H1 (cell line): ENCODE data around the gene BCAR1. TPM values are rescaled to one million over a fixed set of nuclear protein-coding genes. Genes with fewer than 3 reads are reported as not detected.

Experiments used
- CTCF ChIA-PET: fragments of 300-600 bp; sonication (Branson Sonifier 250); formaldehyde crosslinking; loops from one replicate; lab custom pipeline; 2021; ENCODE audit not compliant: partially characterized antibody; lab: Charles Lee
- POLR2A ChIA-PET: fragments of 300-600 bp; sonication (Branson Sonifier 250); formaldehyde crosslinking; loops from one replicate; lab custom pipeline; 2021; ENCODE audit warnings: inconsistent platforms; ENCODE audit not compliant: partially characterized antibody; lab: Charles Lee
- DNase-seq, 2 experiments: peaks; one replicate each; pipeline versions ENCODE4 v3.0.0 to v3.0.0-alpha.2; 2010 to 2022; ENCODE audit warnings: low spot score in 2 of 2, low read depth in 1 of 2, mixed read lengths in 1 of 2
- FAIRE-seq: peaks from 2 replicates; lab custom pipeline; 2011; peaks lifted over from hg19 to GRCh38; lab: Jason Lieb, UNC
- H2AFZ ChIP-seq: 2 replicates; pipeline ENCODE4 v1.8.1; 2012; ENCODE audit warnings: low read length, inconsistent platforms
- H2AK5ac ChIP-seq: 2 replicates; pipeline ENCODE4 v1.6.1; 2013; ENCODE audit warnings: low read depth, low read length
- H2BK120ac ChIP-seq: replicated peaks from 2 replicates; pipeline ENCODE3; 2013; ENCODE audit warnings: low read depth, low read length, inconsistent platforms
- H2BK12ac ChIP-seq: 2 replicates; pipeline ENCODE4 v1.6.1; 2013; ENCODE audit warnings: low read depth, low read length
- H2BK15ac ChIP-seq: 2 replicates; pipeline ENCODE4 v1.6.1; 2013; ENCODE audit warnings: low read length
- H2BK20ac ChIP-seq: 2 replicates; pipeline ENCODE4 v1.6.1; 2013; ENCODE audit warnings: low read length
- H2BK5ac ChIP-seq: 2 replicates; pipeline ENCODE4 v1.6.1; 2013; ENCODE audit warnings: low read depth, low read length
- H3K14ac ChIP-seq: 2 replicates; pipeline ENCODE4 v1.6.1; 2013; ENCODE audit warnings: inconsistent platforms; ENCODE audit not compliant: insufficient read length
- H3K18ac ChIP-seq: 2 replicates; pipeline ENCODE4 v1.6.1; 2013; ENCODE audit warnings: low read length; ENCODE audit errors: extremely low read depth
- H3K23ac ChIP-seq: 2 replicates; pipeline ENCODE4 v1.6.1; 2013; ENCODE audit warnings: inconsistent platforms; ENCODE audit not compliant: insufficient read length
- H3K23me2 ChIP-seq: 2 replicates; pipeline ENCODE4 v1.6.1; 2013; ENCODE audit warnings: low read depth, low read length
- H3K27ac ChIP-seq: 2 replicates; pipeline ENCODE4 v1.6.1; 2011; ENCODE audit warnings: low read depth, low read length, inconsistent platforms
- H3K27me3 ChIP-seq, 4 experiments: replicated peaks in 1 of 4; 1 replicate in 1 of 4; 2 replicates in 3 of 4; pipeline versions ENCODE4 v1.6.1 to v1.8.1; 2011 to 2013; ENCODE audit warnings: low read length in 3 of 4, mild to moderate bottlenecking in 3 of 4, inconsistent platforms in 2 of 4, mixed read lengths in 2 of 4, moderate library complexity in 1 of 4; ENCODE audit not compliant: control insufficient read depth in 3 of 4, insufficient read depth in 3 of 4; ENCODE audit errors: extremely low read depth in 1 of 4
- H3K36me3 ChIP-seq, 4 experiments: 2 replicates each; pipeline versions ENCODE4 v1.6.1 to v1.8.1; 2011 to 2013; ENCODE audit warnings: mild to moderate bottlenecking in 4 of 4, low read length in 3 of 4, moderate library complexity in 2 of 4, control low read depth in 1 of 4, inconsistent platforms in 1 of 4; ENCODE audit not compliant: insufficient read depth in 4 of 4, control insufficient read depth in 2 of 4
- H3K4ac ChIP-seq: replicated peaks from 2 replicates; pipeline ENCODE3; 2013; ENCODE audit warnings: low read length, low read depth, mixed read lengths, inconsistent platforms; ENCODE audit not compliant: insufficient read length
- H3K4me1 ChIP-seq, 4 experiments: replicated peaks in 1 of 4; 1 replicate in 1 of 4; 2 replicates in 3 of 4; pipeline versions ENCODE4 v1.6.1 to v1.8.1; 2011 to 2013; ENCODE audit warnings: low read length in 3 of 4, inconsistent platforms in 2 of 4, mixed read lengths in 1 of 4; ENCODE audit not compliant: insufficient read depth in 4 of 4, control insufficient read depth in 3 of 4
- H3K4me2 ChIP-seq, 2 experiments: 2 replicates each; pipeline versions ENCODE4 v1.6.1 to v1.8.1; 2011 to 2013; ENCODE audit warnings: low read depth in 2 of 2, low read length in 2 of 2, control low read depth in 1 of 2, inconsistent platforms in 1 of 2, mild to moderate bottlenecking in 1 of 2; ENCODE audit not compliant: insufficient read depth in 1 of 2
- H3K4me3 ChIP-seq, 4 experiments: fragments of 200-600, 300-600 bp in 1 of 4; sonication (generic), shearing (Covaris generic), sonication (Bioruptor Twin) in 1 of 4; 2 replicates each; pipeline versions ENCODE4 v1.5.1 to v1.8.1; 2011 to 2016; ENCODE audit warnings: low read length in 4 of 4, low read depth in 3 of 4, control low read depth in 2 of 4, inconsistent platforms in 2 of 4, mild to moderate bottlenecking in 2 of 4, mixed read lengths in 1 of 4, moderate library complexity in 1 of 4; ENCODE audit not compliant: insufficient read depth in 2 of 4; ENCODE audit errors: extremely low read depth in 1 of 4
- H3K56ac ChIP-seq: replicated peaks from 2 replicates; pipeline ENCODE3; 2013; ENCODE audit warnings: low read depth, mild to moderate bottlenecking, mixed read lengths, low read length, inconsistent platforms; ENCODE audit not compliant: insufficient read length
- H3K79me1 ChIP-seq: 2 replicates; pipeline ENCODE4 v1.6.1; 2013; ENCODE audit warnings: low read depth, low read length, control low read depth
- H3K79me2 ChIP-seq, 2 experiments: 2 replicates each; pipeline versions ENCODE4 v1.6.1 to v1.8.1; 2012 to 2013; ENCODE audit warnings: low read length in 2 of 2, mild to moderate bottlenecking in 2 of 2, inconsistent platforms in 1 of 2; ENCODE audit not compliant: insufficient read depth in 2 of 2, control insufficient read depth in 1 of 2
- H3K9ac ChIP-seq, 4 experiments: replicated peaks in 1 of 4; 1 replicate in 1 of 4; 2 replicates in 3 of 4; pipeline versions ENCODE4 v1.6.1 to v1.8.1; 2011 to 2013; ENCODE audit warnings: low read depth in 3 of 4, low read length in 3 of 4, control low read depth in 2 of 4, mild to moderate bottlenecking in 2 of 4, moderate library complexity in 2 of 4, inconsistent platforms in 1 of 4; ENCODE audit errors: extremely low read depth in 1 of 4
- H3K9me3 ChIP-seq, 2 experiments: 2 replicates each; pipeline versions ENCODE4 v1.6.1 to v1.8.1; 2012 to 2013; ENCODE audit warnings: mild to moderate bottlenecking in 2 of 2, moderate library complexity in 2 of 2, control low read depth in 1 of 2, inconsistent platforms in 1 of 2, low read depth in 1 of 2, low read length in 1 of 2, mixed read lengths in 1 of 2; ENCODE audit not compliant: insufficient read depth in 2 of 2
- H4K20me1 ChIP-seq, 2 experiments: replicated peaks in 1 of 2; 2 replicates each; pipeline versions ENCODE3 to v1.8.1; 2011 to 2013; ENCODE audit warnings: inconsistent platforms in 2 of 2, low read length in 2 of 2, mild to moderate bottlenecking in 1 of 2; ENCODE audit not compliant: insufficient read depth in 2 of 2, control insufficient read depth in 1 of 2
- H4K5ac ChIP-seq: 2 replicates; pipeline ENCODE4 v1.6.1; 2013; ENCODE audit warnings: low read length, low read depth, mixed read lengths, inconsistent platforms; ENCODE audit not compliant: insufficient read length
- H4K8ac ChIP-seq: 2 replicates; pipeline ENCODE4 v1.8.0; 2013; ENCODE audit warnings: mild to moderate bottlenecking, moderate library complexity, low read length, inconsistent platforms; ENCODE audit not compliant: insufficient read depth; ENCODE audit errors: extremely low read depth
- H4K91ac ChIP-seq: replicated peaks from 2 replicates; pipeline ENCODE3; 2013; ENCODE audit warnings: low read length, mixed read lengths, inconsistent platforms; ENCODE audit not compliant: insufficient read length
- BACH1 ChIP-seq: IDR thresholded peaks from 2 replicates; pipeline ENCODE4 v1.6.1; 2012; ENCODE audit warnings: low read length, improper control_type of control experiment
- EZH2 ChIP-seq: fragments of 200-600 bp; sonication (generic); IDR thresholded peaks from 2 replicates; pipeline ENCODE4 v1.7.1; 2012; ENCODE audit warnings: low read depth, mild to moderate bottlenecking, moderate library complexity, low read length, inconsistent platforms; ENCODE audit not compliant: severe bottlenecking
- GABPA ChIP-seq: IDR thresholded peaks from 2 replicates; pipeline ENCODE4 v1.6.1; 2011; ENCODE audit warnings: mild to moderate bottlenecking, low read length, moderate library complexity, borderline replicate concordance; ENCODE audit not compliant: insufficient read depth
- HDAC6 ChIP-seq: IDR thresholded peaks from one replicate; pipeline ENCODE4 v1.7.1; 2012; ENCODE audit warnings: low read depth, mild to moderate bottlenecking, inconsistent platforms, low read length, moderate library complexity
- JUN ChIP-seq: IDR thresholded peaks from 2 replicates; pipeline ENCODE4 v1.6.1; 2011; ENCODE audit warnings: low read depth, mild to moderate bottlenecking, improper control_type of control experiment, low read length
- POLR2A ChIP-seq, 2 experiments: IDR thresholded peaks; 1 replicate in 1 of 2; 2 replicates in 1 of 2; pipeline ENCODE4 v1.6.1; 2011; ENCODE audit warnings: low read depth in 2 of 2, low read length in 2 of 2, mild to moderate bottlenecking in 2 of 2; ENCODE audit errors: control extremely low read depth in 1 of 2
- SP2 ChIP-seq: IDR thresholded peaks from 2 replicates; pipeline ENCODE4 v1.6.1; 2012; ENCODE audit warnings: mild to moderate bottlenecking, low read length, inconsistent platforms
- YY1 ChIP-seq: IDR thresholded peaks from 2 replicates; pipeline ENCODE4 v1.6.1; 2011; ENCODE audit warnings: low read depth, mild to moderate bottlenecking, low read length
- WGBS, 2 experiments: shearing (Covaris generic) in 1 of 2; methylation state at CpG; one replicate each; pipeline versions ENCODE4 v1.1.6 to v1.1.7; 2013 to 2015; ENCODE audit warnings: low lambda C conversion rate in 2 of 2, mixed read lengths in 2 of 2, inconsistent platforms in 1 of 2, low coverage in 1 of 2, missing lambda C conversion rate in 1 of 2; ENCODE audit not compliant: insufficient replicate concordance in 2 of 2, insufficient coverage in 1 of 2, insufficient read length in 1 of 2; ENCODE audit errors: extremely low coverage in 1 of 2, missing lambda C conversion rate in 1 of 2; 5-methylcytosine and 5-hydroxymethylcytosine counted together
- polyA plus RNA-seq, 7 experiments: library from polyadenylated mRNA; depleted of rRNA in 3 of 7; stranded (reverse) in 5 of 7; unstranded in 2 of 7; fragments of >200 nt in 5 of 7; fragments of 200-250 nt in 2 of 7; gene quantifications; 1 replicate in 5 of 7; 2 replicates in 1 of 7; 4 replicates in 1 of 7; pipeline versions ENCODE4 v1.2.1 to v1.2.3, GENCODE V29; 2011 to 2013; ENCODE audit warnings: missing spikeins in 2 of 7, mixed read lengths in 2 of 7
- total RNA-seq: library from RNA; stranded (reverse); fragmentation: NEBNext Ultra II Directional; extraction: Animal tissue kit (Norgen Biotek cat#: 25700); gene quantifications from 2 replicates; pipeline ENCODE4 v1.2.1, GENCODE V29; 2021
- TF ChIP-seq, protein P1 (sequence below), 3 experiments: IDR thresholded peaks; 1 replicate in 2 of 3; 2 replicates in 1 of 3; pipeline versions ENCODE4 v1.5.1 to v1.6.1; 2011; ENCODE audit warnings: low read length in 3 of 3, mild to moderate bottlenecking in 3 of 3, inconsistent platforms in 2 of 3, low read depth in 1 of 3, moderate library complexity in 1 of 3; ENCODE audit not compliant: insufficient read depth in 1 of 3; ENCODE audit errors: control extremely low read depth in 1 of 3
- TF ChIP-seq, protein P2 (sequence below): IDR thresholded peaks from 2 replicates; pipeline ENCODE4 v1.6.1; 2012; ENCODE audit warnings: inconsistent platforms

The BCAR1 gene
- total and polyA plus RNA-seq, 2 of the 8 experiments (the other 6 are each of a cell fraction or from before 2014, with no cell fraction given), result 59.8 to 105 TPM

DNA sequence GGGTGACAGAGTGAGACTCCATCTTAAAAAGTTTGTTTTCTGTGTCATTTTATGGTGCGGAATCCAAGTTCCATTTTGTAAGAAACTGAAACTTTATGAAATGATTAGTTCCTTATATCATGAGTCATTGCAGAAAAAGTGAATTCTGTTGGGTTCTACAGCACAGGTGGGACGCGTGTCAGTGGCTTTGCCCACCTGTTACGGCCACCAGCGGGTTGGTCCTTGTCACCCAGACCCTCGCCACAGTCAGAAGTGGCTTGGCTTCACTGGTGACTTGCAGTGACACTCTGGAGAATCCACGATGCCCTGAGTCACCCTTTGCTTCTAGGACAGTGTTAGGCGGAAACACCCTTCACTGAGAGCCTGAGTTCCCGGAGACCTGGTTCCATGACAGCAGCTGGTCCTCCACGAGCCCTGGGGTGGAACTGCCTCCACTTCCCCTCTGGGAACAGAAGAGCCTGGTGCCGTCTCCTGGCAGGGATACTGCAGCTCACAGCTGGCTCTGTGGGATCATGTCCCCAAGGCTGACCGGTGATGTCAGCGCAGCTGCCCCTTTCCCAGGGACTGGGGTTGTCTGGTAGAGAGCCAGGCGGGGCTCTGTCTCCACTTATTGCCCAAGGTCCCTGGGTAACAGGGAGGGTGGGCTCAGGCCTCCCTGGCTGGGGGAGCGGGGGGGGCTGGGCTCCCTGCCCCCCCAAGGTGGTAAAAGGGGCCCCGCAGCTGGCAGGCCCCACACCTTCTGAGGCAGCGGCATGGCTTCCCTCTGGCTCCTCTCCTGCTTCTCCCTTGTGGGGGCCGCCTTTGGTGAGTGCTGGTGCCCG is 33.0 kb downstream of the BCAR1 start, which contains the start of gene CTRB1:
Gene CTRB1 (plus strand): TSS at position 733 of the 821 bp plus-strand sequence. CDS start 20 bp downstream, at position 753.
- Histone ChIP-seq H2AFZ (no peak within 1 kb of the TSS), H3K9ac (no peak within 1 kb of the TSS), H3K27me3 (no peaks in the 10 kb centered on the region), H2BK12ac (peak within 1 kb of the TSS; percentile 23; the same call in 1 of the 2 replicates), H3K4me2 (no peak within 1 kb of the TSS), H3K36me3 (no peaks in the 10 kb centered on the region), H3K56ac (no peak within 1 kb of the TSS), H2AK5ac (no peak within 1 kb of the TSS), H3K4me1 (no peaks in the 10 kb centered on the region), H3K9me3 (no peaks in the 10 kb centered on the region), H3K23ac (no peak within 1 kb of the TSS), H3K18ac (no peak within 1 kb of the TSS), H3K14ac (no peak within 1 kb of the TSS), H3K4ac (no peak within 1 kb of the TSS), H3K79me2 (no peaks in the 10 kb centered on the region), H2BK120ac (no peak within 1 kb of the TSS), H3K4me3 (no peak within 1 kb of the TSS), H3K23me2 (no peaks in the 10 kb centered on the region), H2BK15ac (no peak within 1 kb of the TSS; the same call in 1 of the 2 replicates), H4K91ac (no peak within 1 kb of the TSS), H3K27ac (no peak within 1 kb of the TSS), H4K5ac (no peak within 1 kb of the TSS), H2BK5ac (no peak within 1 kb of the TSS), H3K79me1 (no peaks in the 10 kb centered on the region), H2BK20ac (no peak within 1 kb of the TSS), H4K20me1 (no peaks in the 10 kb centered on the region), H4K8ac (no peak within 1 kb of the TSS)
- ChIA-PET POLR2A (no interaction called here), CTCF (interaction anchor here (0.6 to 15.0 kb wide), 4 partner anchors 15 to 502 kb away, joined by 3 to 157 read pairs (median 7); no protein-coding TSS in a partner anchor)
- WGBS, 2 experiments, result 88% methylated on average over 17 of the region's 19 CpGs; no CpG with 5 or more reads in 1 of the 2 experiments
- FAIRE-seq (no peak), DNase-seq (no peak)
- TF ChIP-seq, protein P1, sequence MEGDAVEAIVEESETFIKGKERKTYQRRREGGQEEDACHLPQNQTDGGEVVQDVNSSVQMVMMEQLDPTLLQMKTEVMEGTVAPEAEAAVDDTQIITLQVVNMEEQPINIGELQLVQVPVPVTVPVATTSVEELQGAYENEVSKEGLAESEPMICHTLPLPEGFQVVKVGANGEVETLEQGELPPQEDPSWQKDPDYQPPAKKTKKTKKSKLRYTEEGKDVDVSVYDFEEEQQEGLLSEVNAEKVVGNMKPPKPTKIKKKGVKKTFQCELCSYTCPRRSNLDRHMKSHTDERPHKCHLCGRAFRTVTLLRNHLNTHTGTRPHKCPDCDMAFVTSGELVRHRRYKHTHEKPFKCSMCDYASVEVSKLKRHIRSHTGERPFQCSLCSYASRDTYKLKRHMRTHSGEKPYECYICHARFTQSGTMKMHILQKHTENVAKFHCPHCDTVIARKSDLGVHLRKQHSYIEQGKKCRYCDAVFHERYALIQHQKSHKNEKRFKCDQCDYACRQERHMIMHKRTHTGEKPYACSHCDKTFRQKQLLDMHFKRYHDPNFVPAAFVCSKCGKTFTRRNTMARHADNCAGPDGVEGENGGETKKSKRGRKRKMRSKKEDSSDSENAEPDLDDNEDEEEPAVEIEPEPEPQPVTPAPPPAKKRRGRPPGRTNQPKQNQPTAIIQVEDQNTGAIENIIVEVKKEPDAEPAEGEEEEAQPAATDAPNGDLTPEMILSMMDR (IDR thresholded peaks at IDR 0.05; ENCODE audit: control extremely low read depth in 1 of 3, insufficient read depth in 1 of 3, low read depth in 1 of 3, low read length in 3 of 3), result no peak
- no peak for TF ChIP-seq JUN
- TF ChIP-seq, protein P2, sequence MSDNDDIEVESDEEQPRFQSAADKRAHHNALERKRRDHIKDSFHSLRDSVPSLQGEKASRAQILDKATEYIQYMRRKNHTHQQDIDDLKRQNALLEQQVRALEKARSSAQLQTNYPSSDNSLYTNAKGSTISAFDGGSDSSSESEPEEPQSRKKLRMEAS, result no peak
- TF ChIP-seq POLR2A (IDR thresholded peaks at IDR 0.05; ENCODE audit: control extremely low read depth in 1 of 2, low read depth in 2 of 2, low read length in 2 of 2), result no peak
- no peak for TF ChIP-seq GABPA
- TF ChIP-seq EZH2, result no peak
- no peak for TF ChIP-seq HDAC6
- no peak for TF ChIP-seq BACH1
- no peak for TF ChIP-seq YY1
- TF ChIP-seq SP2, result no peak
